ENCODE results near the gene CAPN1.

- TF ChIP-seq EZH2 (IDR thresholded peaks at IDR 0.05; ENCODE audit: insufficient read depth, poor library complexity, severe bottlenecking) (no peak), EZH2phosphoT487 (IDR thresholded peaks at IDR 0.05; ENCODE audit: insufficient read depth, low read depth) (no peak)
Observed at GRCh38 chr11:65148657-65149056, 33.1 kb upstream of the CAPN1 start.
